HG03025 (cell line): ENCODE data around the gene NAA50.

Experiments
- ATAC-seq: cut with Tn5 transposase; IDR thresholded peaks from one replicate; pipeline ENCODE4 v1.9.1; 2021; ENCODE audit warnings: mild to moderate bottlenecking, moderate library complexity; ENCODE audit not compliant: unreplicated experiment, low FRiP score

NAA50 gene

GRCh38 chr3:113743006-113743630, 2.9 kb downstream of the NAA50 start:
- no peak for ATAC-seq

GRCh38 chr3:113741620-113742019, 4.4 kb downstream of the NAA50 start:
- ATAC-seq, result no peak

GRCh38 chr3:113741086-113741485, 5.0 kb downstream of the NAA50 start:
- ATAC-seq, result no peak

GRCh38 chr3:113736548-113737089, 9.4 kb downstream of the NAA50 start:
- ATAC-seq, result peak; percentile 69

- no peak for ATAC-seq
These were observed 14.4 kb downstream of the NAA50 start for GRCh38 chr3:113731694-113732093.

- no peak for ATAC-seq
These were observed 15.5 kb downstream of the NAA50 start for GRCh38 chr3:113730550-113730949.

- ATAC-seq, result no peak
These were observed 17.4 kb downstream of the NAA50 start for GRCh38 chr3:113728661-113729060.

GRCh38 chr3:113721636-113722035, 24.4 kb downstream of the NAA50 start:
- no peak for ATAC-seq

- no peak for ATAC-seq
These were observed 26.3 kb downstream of the NAA50 start for GRCh38 chr3:113719758-113720157.

GRCh38 chr3:113719294-113719693, 26.8 kb downstream of the NAA50 start:
- ATAC-seq, result no peak

GRCh38 chr3:113717818-113718217, 28.2 kb downstream of the NAA50 start:
- no peak for ATAC-seq

GRCh38 chr3:113717308-113717707, 28.7 kb downstream of the NAA50 start:
- no peak for ATAC-seq

- ATAC-seq, result no peak
These were observed 31.3 kb downstream of the NAA50 start for GRCh38 chr3:113714702-113715101.

- no peak for ATAC-seq
These were observed 33.9 kb downstream of the NAA50 start for GRCh38 chr3:113712129-113712528.

- ATAC-seq, result no peak
These were observed 38.2 kb downstream of the NAA50 start for GRCh38 chr3:113707835-113708234.

GRCh38 chr3:113698956-113699355, 47.1 kb downstream of the NAA50 start:
- no peak for ATAC-seq

- no peak for ATAC-seq
These were observed 47.8 kb downstream of the NAA50 start for GRCh38 chr3:113698213-113698742.

GRCh38 chr3:113697500-113698090, 48.5 kb downstream of the NAA50 start:
- ATAC-seq, result no peak

- peak; percentile 93 for ATAC-seq
These were observed 49.2 kb downstream of the NAA50 start for GRCh38 chr3:113696658-113697499.

- peak; percentile 59 for ATAC-seq
These were observed 50.0 kb downstream of the NAA50 start, which contains the start of gene USF3 for GRCh38 chr3:113695786-113696645. TSS of gene USF3 (minus strand) at chr3:113696642. CDS start at chr3:113674878, 21,764 bp downstream.
